Hepatocyte (in vitro differentiated cells): ENCODE measurements around the gene PRKAB1.

Experiments
- EZH2 ChIP-seq: fragments of 200-600 bp; sonication (generic); IDR thresholded peaks from 2 replicates; pipeline ENCODE4 v1.6.1; 2016; ENCODE audit warnings: antibody characterized with exemption, mild to moderate bottlenecking, borderline replicate concordance
- EZH2phosphoT487 ChIP-seq: fragments of 200-600 bp; sonication (generic); IDR thresholded peaks from one replicate; pipeline ENCODE4 v1.6.1; 2018; ENCODE audit warnings: antibody characterized with exemption, mild to moderate bottlenecking, low read depth, moderate library complexity; ENCODE audit not compliant: unreplicated experiment, severe bottlenecking
- TF ChIP-seq, protein P1 (sequence below): fragments of 200-600 bp; sonication (generic); IDR thresholded peaks from 2 replicates; pipeline ENCODE4 v1.5.1; 2016; ENCODE audit warnings: antibody characterized with exemption, mild to moderate bottlenecking; ENCODE audit not compliant: poor library complexity

GRCh38 chr12:119673634-119674033, 5.7 kb downstream of the PRKAB1 start:
- TF ChIP-seq, protein P1, sequence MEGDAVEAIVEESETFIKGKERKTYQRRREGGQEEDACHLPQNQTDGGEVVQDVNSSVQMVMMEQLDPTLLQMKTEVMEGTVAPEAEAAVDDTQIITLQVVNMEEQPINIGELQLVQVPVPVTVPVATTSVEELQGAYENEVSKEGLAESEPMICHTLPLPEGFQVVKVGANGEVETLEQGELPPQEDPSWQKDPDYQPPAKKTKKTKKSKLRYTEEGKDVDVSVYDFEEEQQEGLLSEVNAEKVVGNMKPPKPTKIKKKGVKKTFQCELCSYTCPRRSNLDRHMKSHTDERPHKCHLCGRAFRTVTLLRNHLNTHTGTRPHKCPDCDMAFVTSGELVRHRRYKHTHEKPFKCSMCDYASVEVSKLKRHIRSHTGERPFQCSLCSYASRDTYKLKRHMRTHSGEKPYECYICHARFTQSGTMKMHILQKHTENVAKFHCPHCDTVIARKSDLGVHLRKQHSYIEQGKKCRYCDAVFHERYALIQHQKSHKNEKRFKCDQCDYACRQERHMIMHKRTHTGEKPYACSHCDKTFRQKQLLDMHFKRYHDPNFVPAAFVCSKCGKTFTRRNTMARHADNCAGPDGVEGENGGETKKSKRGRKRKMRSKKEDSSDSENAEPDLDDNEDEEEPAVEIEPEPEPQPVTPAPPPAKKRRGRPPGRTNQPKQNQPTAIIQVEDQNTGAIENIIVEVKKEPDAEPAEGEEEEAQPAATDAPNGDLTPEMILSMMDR: no peak
- TF ChIP-seq EZH2phosphoT487 (no peak), EZH2 (no peak)
